GM19452 (cell line): ENCODE results near the gene P2RY2.

Source experiments
- ATAC-seq: cut with Tn5 transposase; IDR thresholded peaks from one replicate; pipeline ENCODE4 v1.9.1; 2021; ENCODE audit not compliant: unreplicated experiment

The P2RY2 gene

DNA sequence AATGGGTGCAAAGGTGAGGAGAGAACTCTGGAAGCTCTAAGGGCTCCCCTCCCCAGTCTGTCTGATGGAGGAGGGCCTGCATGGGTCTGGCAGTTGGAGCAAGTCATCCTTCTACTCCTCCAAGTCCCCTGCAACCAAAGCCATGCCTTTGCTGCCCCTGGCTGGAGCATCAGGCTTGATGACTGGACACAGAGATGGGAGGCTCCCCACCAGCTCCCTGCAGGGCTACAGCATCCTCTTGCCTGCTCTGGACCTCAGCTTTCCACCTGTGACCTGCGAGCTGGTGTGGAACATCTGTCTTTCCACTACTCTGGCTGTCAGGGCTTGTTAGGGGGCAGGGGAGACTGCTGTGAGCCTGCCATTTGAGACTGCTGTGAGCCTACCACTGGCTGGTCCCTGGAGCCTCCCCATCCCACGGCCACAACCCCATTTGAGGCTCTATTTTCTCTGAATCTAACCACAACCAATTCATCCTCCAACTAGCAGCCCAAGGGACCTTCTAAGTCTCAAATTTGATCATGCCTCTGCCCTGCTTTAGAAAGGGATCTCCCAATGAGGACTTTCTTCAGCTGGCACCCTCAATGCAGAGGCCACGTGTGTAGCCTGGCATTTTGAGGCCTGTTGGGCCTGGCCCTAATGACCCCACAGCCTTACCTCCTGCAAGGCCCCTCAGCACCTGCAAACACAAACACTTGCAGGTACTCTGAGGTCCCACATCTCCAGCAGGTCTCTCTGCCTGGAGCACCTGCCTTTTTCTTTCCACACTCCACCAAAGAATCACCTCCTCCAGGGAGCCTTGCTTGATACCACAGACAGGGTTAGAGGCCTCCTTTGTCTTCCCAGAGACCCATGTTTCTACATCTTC lies 63.9 kb downstream of the P2RY2 start:
- ATAC-seq: no peak

DNA sequence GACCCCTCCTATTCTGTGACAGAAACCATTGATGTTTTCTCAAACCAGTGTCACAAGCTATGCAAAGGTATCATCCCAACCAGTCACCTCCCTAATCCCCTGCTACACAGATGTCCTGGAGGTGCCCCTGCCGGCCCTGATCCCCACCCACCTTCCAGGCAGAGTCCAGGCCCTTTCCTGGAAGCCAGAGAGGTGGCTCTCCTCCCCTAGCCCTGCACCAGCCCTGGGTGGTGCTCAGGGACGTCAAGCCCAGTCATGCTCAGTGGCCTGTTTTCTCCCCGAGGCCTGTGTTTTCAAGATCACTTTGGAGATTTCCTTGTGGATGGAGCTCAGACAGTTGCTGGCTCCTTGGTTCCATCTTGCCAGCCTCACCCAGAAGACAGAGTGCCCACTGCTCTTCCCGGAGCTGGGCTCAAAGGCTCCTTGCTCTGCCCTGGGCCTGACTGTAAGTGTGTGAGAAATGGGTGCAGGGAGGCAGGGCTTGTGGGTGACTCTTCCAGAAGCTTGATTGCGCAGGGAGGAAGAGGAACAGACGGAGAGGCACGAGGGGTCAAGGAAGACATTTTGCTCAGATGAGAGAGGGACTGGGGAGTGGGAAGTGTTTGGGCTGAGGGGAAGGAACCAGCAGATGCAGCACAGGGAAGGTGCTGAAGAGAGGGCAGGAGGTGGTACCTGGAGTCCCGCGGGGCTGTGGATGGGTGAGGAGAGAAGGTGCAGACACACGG lies 65.4 kb downstream of the P2RY2 start:
- ATAC-seq: no peak

DNA sequence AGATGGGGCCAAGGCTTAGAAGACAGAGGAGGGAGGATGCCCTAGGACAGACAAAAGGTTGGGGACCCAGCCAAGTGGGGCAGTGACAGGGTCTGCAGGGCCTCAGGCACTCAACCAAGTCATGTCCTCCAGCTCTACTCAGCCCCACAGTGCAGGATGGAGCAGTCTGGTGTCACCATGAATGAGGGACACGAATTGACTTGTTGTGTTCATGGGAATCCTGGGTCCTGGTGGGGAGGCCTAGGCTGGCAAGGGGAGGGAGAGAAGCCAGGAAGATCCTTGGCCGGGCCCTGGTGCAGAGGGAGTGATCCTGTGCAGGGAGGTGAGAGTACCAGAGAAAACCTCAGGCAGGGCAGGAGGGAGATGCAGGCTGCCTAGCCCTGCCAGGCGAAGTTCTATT lies 66.0 kb downstream of the P2RY2 start:
- no peak for ATAC-seq

DNA sequence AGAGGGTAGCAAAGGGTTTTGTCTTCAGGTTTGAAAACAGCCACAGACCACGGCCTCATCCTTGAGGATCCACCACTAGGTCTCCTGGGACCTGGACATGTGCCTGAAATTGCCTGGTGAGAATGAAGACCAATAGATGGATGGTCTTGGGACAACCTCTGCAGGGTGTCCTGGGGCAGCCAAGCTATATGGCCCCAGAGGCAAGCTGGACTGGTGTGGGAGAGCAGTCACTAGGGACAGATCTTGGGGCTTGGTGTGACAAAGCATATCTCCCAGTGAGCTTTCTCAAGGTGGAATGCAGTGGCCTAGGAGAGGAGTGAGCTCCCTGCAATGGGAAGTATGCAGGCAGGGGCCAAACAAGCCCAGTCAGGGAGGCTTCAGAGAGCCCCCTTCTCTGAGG lies 67.6 kb downstream of the P2RY2 start:
- ATAC-seq: no peak
